SK-N-MC (cell line): ENCODE measurements around the gene ADD3.
A peak's percentile ranks its signal among the peaks of the same experiment; 100 is the strongest.

Experiments used
- DNase-seq: peaks from one replicate; pipeline ENCODE4 v3.0.0-alpha.2; 2011; ENCODE audit warnings: low read depth, low spot score
- H3K27ac ChIP-seq: fragments of 200-600 bp; sonication (generic); 2 replicates; pipeline ENCODE4 v1.5.1; 2016; ENCODE audit warnings: mixed run types
- H3K36me3 ChIP-seq: fragments of 200-600 bp; sonication (generic); 2 replicates; pipeline ENCODE4 v1.6.1; 2017; ENCODE audit warnings: antibody characterized with exemption, low read length, mixed read lengths; ENCODE audit not compliant: insufficient read depth
- H3K4me3 ChIP-seq: fragments of 200-600 bp; sonication (generic); 2 replicates; pipeline ENCODE4 v1.5.1; 2016
- H3K9ac ChIP-seq: fragments of 200-600 bp; sonication (generic); 2 replicates; pipeline ENCODE4 v1.8.0; 2017; ENCODE audit warnings: mixed run types, mixed read lengths; ENCODE audit not compliant: insufficient read length
- H3K9me3 ChIP-seq: fragments of 200-600 bp; sonication (generic); 2 replicates; pipeline ENCODE4 v1.6.1; 2017; ENCODE audit warnings: low read depth, mild to moderate bottlenecking, antibody characterized with exemption, low read length, moderate library complexity, mixed read lengths
- EZH2 ChIP-seq: fragments of 200-600 bp; sonication (generic); IDR thresholded peaks from one replicate; pipeline ENCODE4 v1.6.1; 2017; ENCODE audit warnings: antibody characterized with exemption
- FOXP2 ChIP-seq: optimal IDR thresholded peaks from 2 replicates; pipeline ENCODE3; 2011; ENCODE audit warnings: mild to moderate bottlenecking, moderate library complexity; ENCODE audit not compliant: insufficient read depth; ENCODE audit errors: extremely low read length, control extremely low read depth
- POLR2AphosphoS5 ChIP-seq: IDR thresholded peaks from 2 replicates; pipeline ENCODE4 v1.6.1; 2012; ENCODE audit warnings: mild to moderate bottlenecking, low read depth, low read length, borderline replicate concordance

ADD3 gene

DNA sequence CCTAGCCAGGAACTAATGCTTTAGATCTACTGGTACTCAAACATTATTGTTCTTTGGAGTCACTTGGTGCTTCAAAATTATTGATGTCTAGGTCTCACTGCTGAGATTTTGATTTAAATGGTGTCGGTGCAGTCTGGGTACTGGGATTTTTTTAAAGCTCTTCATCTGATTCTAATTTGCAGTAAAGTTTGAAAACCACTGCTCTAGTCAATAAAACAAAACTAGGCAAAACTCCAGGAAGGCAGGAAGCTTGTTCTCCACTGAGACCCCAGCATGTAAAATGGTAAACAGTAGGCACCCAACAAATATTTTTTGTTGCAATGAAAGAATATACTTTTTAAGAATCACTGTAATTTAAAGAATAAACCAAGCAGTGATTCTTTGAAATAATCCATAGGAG, 49.7 kb downstream of the ADD3 start:
- Histone ChIP-seq H3K27ac (peak overlapping the region; percentile 95), H3K36me3 (no peaks in the 10 kb centered on the region), H3K9ac (no peak overlapping the region), H3K4me3 (peak overlapping the region; percentile 55), H3K9me3 (no peaks in the 10 kb centered on the region)
- DNase-seq = peak; percentile 75
- TF ChIP-seq POLR2AphosphoS5 (no peak; the same call in 1 of the 2 replicates), EZH2 (no peak), FOXP2 (no peak)

DNA sequence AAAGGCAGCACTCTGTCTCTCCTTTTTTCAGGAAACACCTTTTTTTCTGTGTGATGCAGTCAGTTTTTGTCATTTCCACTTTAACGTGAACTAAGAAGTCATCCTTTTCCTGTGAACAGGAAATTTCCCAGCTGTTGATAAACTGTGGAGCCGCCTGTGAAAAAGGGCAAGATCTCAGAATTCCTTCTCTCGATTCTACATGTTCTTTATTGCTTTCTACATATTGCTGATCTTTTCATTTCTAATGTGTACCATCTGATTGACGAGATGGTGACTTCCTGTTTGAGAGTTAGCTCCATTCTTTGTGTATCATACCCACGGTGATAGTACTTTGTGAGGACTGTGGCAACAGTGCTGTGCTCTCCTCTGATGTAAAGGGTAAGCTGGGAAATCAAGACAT, 50.4 kb downstream of the ADD3 start:
- Histone ChIP-seq H3K9ac (peak overlapping the region; percentile 37), H3K27ac (peak overlapping the region; percentile 95)
- TF ChIP-seq FOXP2 (no peak), POLR2AphosphoS5 (no peak), EZH2 (no peak)

DNA sequence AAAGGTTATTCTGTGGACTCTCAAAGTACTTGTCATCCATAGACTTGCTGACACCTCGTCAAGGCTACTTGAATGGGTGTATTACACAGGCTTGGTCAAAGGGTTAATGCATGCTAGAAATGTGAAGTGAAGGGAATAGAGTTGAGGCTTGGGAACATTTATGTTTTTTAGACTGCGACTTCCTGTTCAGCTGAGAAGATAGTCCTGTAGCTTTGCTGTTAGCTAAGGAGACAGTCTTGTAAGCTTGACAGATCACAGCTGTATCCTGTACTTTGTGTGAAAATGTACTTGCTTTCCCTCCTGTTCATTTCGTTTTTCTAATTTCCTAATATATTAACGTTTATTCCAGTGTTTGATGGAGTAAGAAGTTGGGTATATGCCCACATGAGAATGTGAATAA, 52.1 kb downstream of the ADD3 start:
- H3K4me3 ChIP-seq = no peak overlapping the region
- no peak for DNase-seq
- TF ChIP-seq POLR2AphosphoS5 (no peak), FOXP2 (no peak), EZH2 (no peak)
- no peaks in the 10 kb centered on the region for H3K36me3 ChIP-seq
- H3K27ac ChIP-seq = peak overlapping the region; percentile 31; the same call in 1 of the 2 replicates
- H3K9ac ChIP-seq = no peak overlapping the region
- H3K9me3 ChIP-seq = no peaks in the 10 kb centered on the region

More for the DNA sequence above, 50.4 kb downstream of the ADD3 start:
- no peaks in the 10 kb centered on the region for H3K36me3 ChIP-seq
- peak; percentile 28 for DNase-seq
- H3K9me3 ChIP-seq = no peaks in the 10 kb centered on the region
- peak overlapping the region; percentile 55 for H3K4me3 ChIP-seq

DNA sequence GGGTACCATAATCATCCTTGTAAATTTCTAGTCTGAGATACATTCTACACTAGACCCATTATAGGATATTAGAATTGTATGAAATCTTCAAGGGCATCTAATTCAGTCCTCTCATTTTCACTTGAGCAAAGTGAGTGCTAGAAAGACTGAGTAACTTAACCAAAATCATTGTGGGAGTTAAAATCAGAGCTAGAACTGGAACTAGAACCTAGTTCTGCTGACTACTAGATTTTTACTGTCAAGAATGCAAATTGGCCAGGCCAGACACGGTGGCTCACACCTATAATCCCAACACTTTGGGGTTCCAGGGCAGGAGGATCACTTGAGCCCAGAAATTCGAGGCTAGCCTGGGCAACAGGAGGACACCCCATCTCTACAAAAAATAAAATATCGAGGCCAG, 53.9 kb downstream of the ADD3 start:
- TF ChIP-seq EZH2 = no peak
- no peak for TF ChIP-seq FOXP2
- TF ChIP-seq POLR2AphosphoS5 = no peak
- DNase-seq = no peak
- H3K27ac ChIP-seq = no peak overlapping the region
- no peaks in the 10 kb centered on the region for H3K9me3 ChIP-seq
- H3K4me3 ChIP-seq = no peak overlapping the region
- H3K9ac ChIP-seq = no peak overlapping the region
- H3K36me3 ChIP-seq = no peaks in the 10 kb centered on the region

DNA sequence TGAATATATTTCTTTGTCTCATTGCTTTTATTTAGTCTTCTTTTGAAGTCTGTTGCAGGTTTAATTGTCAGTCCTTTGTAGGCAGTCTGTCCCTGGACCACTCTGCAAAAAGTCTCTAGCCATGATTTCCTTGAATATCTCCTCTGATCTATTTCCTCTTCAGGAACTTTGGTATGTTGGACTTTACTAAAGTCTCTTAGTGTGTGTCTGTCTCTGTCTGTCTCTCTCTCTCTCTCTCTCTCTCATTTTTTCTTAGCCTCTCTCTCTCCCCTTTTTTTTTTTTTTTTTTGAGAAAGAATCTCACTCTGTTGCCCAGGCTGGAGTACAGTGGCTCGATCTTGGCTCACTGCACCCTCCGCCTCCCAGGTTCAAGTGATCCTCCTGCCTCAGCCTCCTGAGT, 57.5 kb downstream of the ADD3 start:
- no peak overlapping the region for H3K4me3 ChIP-seq
- no peaks in the 10 kb centered on the region for H3K9me3 ChIP-seq
- TF ChIP-seq POLR2AphosphoS5 (no peak), EZH2 (no peak), FOXP2 (no peak)
- H3K36me3 ChIP-seq = no peaks in the 10 kb centered on the region
- H3K9ac ChIP-seq = no peak overlapping the region
- DNase-seq = no peak
- no peak overlapping the region for H3K27ac ChIP-seq

DNA sequence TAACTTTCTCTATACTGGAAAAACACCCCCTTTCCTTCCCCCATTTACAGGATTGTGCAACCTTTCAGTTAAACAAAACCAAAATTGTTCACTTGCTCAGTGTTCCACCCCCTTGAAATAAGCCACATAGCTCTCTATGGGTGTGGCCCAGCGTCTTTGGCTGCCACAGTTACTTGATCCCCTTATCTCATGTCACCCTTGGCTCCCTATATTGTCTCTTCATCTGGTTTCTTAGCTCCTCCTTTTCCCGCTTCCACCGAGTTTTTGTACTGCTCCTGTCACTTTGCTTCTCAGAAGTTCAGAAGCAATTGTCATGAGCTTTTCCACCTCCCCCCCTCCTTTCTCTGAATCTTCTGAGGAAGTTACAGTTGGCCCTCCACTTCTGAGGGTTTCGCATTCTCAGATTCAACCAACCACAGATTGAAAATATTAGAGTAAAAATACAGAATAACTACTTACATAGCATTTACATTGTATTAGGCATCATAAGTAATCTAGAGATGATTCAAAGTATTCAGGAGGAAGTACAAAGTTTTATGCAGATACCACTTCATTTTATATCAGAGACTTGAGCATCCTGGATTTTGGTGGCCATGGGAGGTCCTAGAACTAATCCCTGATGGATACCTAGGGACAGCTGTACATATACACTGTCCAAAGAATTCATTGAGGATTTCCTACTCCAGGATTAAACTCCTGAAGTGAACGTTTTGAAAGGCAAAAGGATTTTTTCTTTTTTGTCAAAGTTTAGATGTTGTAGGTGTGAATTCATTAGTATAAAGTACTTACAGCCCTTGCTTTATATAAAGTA, 60.4 kb downstream of the ADD3 start:
- H3K9ac ChIP-seq = no peak overlapping the region

DNA sequence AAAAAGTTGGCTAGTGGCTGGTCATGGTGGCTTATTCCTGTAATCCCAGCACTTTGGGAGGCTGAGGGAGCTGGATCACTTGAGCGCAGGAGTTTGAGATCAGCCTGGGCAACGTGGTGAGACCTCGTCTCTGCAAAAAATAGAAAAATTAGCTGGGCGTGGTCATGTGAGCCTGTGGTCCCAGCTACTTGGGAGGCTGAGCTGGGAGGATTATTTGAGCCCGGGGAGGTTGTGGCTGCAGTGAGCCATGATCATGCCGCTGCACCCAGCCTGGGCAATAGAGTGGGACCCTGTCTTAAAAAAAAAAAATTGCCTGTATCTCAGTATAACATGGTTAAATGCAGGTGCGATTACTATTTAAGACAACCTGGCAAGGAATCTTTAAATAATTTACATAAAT, 61.0 kb downstream of the ADD3 start:
- no peaks in the 10 kb centered on the region for H3K36me3 ChIP-seq
- no peak overlapping the region for H3K4me3 ChIP-seq
- DNase-seq = no peak
- no peaks in the 10 kb centered on the region for H3K9me3 ChIP-seq
- H3K9ac ChIP-seq = no peak overlapping the region
- H3K27ac ChIP-seq = no peak overlapping the region
- TF ChIP-seq POLR2AphosphoS5 = no peak
- no peak for TF ChIP-seq EZH2
- no peak for TF ChIP-seq FOXP2

More for the DNA sequence above, 60.4 kb downstream of the ADD3 start:
- no peak overlapping the region for H3K4me3 ChIP-seq
- no peak for DNase-seq
- H3K9me3 ChIP-seq = no peaks in the 10 kb centered on the region
- peak overlapping the region; percentile 19; the same call in 1 of the 2 replicates for H3K27ac ChIP-seq
- H3K36me3 ChIP-seq = no peaks in the 10 kb centered on the region
- no peak for TF ChIP-seq EZH2
- TF ChIP-seq FOXP2 = no peak
- no peak for TF ChIP-seq POLR2AphosphoS5

DNA sequence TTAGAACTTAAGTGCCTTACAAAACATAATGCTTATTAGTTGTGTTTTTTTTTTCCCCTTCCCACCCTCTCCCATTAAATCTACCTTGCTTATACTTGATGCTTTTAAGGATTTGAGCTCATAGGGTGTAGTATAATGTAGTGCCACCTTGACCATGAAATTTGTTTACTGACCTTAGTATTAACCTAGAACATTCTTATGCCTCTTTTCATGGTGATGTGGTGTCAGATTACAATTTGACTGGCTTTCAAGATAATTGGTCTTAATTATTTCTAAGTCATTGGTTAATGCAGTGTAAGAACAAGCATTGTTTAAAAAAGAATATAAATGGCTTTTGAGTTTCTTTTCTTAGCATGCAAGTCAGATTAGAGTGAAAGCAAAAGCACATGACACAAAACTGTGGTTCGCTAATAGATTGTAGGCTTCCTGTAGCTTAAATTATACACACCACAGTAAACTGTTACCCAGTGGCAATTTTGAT, 61.8 kb downstream of the ADD3 start:
- no peaks in the 10 kb centered on the region for H3K36me3 ChIP-seq
- H3K4me3 ChIP-seq = no peak overlapping the region
- DNase-seq = no peak
- TF ChIP-seq POLR2AphosphoS5 = no peak
- no peak for TF ChIP-seq EZH2
- TF ChIP-seq FOXP2 = no peak
- H3K9ac ChIP-seq = no peak overlapping the region
- peak overlapping the region; percentile 46; the same call in 1 of the 2 replicates for H3K27ac ChIP-seq
- H3K9me3 ChIP-seq = no peaks in the 10 kb centered on the region
